ENCODE data around the gene CALR3.
A peak's percentile ranks its signal among the peaks of the same experiment; 100 is the strongest.

The CALR3 gene

DNA sequence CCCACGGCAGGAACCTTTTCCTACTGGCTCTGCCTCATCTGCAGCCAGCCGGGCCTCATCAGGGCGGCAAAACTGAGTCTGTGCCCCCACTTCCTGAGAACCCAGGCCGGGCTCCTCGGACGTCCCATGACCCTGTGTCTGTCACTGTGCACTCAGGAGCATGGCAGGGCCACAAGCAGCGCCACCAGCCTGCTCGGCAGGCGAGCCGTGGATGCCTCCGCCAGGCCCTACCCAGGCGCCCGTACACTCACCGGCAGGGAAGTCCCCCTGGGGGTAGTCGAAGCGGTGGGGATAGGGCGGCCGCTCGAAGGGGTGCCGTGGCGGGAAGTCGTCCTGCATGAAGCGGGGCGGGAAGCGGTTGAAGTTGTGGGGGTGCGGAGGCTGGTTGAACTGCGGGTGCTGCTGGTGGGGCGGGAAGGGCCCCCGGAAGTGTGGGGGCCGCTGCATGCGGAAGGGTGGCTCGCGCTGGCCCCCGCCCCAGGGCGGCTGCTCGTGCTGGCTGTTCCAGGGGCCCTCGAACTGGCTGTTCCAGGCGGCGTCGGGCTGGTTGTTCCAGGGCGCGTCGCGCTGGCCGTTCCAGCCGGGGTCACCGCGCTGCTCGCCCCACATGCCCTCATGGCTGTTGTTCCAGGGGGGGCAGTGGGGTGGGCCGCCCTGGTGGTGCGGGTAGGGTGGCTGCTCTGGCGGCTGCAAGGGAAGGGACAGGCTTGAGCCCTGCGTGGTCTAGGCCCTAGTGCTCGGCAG lies 29.2 kb upstream of the CALR3 start:
- peak; percentile 16 for DNase-seq (ENCODE audit: low spot score)
- TF ChIP-seq, protein P1, sequence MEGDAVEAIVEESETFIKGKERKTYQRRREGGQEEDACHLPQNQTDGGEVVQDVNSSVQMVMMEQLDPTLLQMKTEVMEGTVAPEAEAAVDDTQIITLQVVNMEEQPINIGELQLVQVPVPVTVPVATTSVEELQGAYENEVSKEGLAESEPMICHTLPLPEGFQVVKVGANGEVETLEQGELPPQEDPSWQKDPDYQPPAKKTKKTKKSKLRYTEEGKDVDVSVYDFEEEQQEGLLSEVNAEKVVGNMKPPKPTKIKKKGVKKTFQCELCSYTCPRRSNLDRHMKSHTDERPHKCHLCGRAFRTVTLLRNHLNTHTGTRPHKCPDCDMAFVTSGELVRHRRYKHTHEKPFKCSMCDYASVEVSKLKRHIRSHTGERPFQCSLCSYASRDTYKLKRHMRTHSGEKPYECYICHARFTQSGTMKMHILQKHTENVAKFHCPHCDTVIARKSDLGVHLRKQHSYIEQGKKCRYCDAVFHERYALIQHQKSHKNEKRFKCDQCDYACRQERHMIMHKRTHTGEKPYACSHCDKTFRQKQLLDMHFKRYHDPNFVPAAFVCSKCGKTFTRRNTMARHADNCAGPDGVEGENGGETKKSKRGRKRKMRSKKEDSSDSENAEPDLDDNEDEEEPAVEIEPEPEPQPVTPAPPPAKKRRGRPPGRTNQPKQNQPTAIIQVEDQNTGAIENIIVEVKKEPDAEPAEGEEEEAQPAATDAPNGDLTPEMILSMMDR (IDR thresholded peaks at IDR 0.05; ENCODE audit: extremely low read depth, insufficient read depth, missing control alignments), result no peak
- in situ Hi-C loops (cut with MboI; ENCODE audit: low pct_unique_long_range_greater_than_20kb, low sequenced_read_pairs, unreplicated experiment), result no loop called here

DNA sequence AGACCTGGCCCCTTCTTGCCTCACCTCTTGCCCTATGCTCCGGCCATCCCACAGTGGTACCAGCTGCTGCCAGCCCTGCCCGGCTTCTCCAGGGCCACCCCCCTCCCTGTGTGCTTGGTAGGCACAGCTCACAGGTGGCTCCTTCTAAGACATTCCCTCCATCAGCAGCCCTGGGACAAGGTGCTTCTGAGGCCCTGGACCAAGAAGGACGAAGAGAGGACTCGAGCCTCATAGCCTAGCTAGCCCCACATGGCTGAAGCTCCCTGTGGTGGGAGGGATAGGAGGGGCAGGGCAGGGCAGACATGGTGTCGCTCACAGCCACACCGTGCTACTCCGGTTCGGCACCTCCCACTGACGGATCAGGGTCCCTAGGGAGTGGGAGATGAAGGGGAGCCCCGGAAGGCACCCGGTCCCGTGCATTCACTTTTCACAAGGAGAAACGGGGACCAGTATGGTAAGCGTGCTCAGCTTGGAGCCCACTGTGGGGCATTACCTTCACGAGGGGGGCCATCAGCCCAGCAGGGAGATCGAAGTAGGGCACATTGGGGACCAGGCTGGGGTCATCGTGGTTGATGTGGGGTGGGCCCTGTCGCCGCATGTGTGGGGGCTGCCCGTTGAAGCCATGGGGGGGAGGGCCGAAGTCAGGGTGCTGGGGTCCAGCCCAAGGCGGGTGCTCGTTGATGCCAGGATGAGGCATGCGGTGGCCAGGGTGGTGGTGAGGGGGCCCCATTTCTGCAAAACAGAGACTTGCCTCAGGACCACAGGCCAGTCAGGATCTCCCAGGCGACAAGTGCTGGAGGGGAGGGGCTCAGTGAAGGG lies 26.8 kb upstream of the CALR3 start:
- DNase-seq (ENCODE audit: low spot score), result peak; percentile 17
- in situ Hi-C loops (cut with MboI; ENCODE audit: low pct_unique_long_range_greater_than_20kb, low sequenced_read_pairs, unreplicated experiment), result no loop called here
- TF ChIP-seq, protein P1 (IDR thresholded peaks at IDR 0.05; ENCODE audit: extremely low read depth, insufficient read depth, missing control alignments), result no peak

DNA sequence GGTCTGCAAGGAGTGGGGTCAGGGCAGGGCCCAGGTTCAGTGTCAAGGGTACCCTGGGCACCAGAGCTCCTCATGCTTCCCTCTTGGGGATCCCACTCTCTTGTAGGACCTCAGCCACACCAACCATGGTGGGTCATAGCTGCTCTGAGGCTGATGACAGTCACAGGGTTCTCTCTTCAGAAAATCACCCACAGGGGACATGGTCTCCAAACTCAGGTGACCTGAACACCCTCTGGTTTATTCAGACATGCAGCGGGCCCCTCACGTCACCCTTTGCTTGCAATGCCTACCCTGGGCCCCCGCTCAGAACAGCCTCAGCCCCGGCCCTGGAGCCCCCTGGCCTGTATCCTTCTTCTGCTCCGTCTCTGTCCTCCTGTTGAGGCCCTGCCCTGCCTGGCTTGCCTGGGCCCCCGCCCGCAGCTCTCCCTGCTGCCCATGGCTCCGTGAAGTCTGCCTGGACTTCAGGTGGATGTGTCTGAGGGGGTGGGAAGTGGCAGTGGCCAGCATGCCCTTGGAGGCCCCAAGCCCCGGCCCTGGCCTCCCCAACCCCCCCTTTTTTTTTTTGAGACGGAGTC lies 25.8 kb upstream of the CALR3 start:
- TF ChIP-seq, protein P1 (IDR thresholded peaks at IDR 0.05; ENCODE audit: extremely low read depth, insufficient read depth, missing control alignments), result no peak
- peak; percentile 24 for DNase-seq (ENCODE audit: low spot score)
- in situ Hi-C loops (cut with MboI; ENCODE audit: low pct_unique_long_range_greater_than_20kb, low sequenced_read_pairs, unreplicated experiment), result no loop called here

DNA sequence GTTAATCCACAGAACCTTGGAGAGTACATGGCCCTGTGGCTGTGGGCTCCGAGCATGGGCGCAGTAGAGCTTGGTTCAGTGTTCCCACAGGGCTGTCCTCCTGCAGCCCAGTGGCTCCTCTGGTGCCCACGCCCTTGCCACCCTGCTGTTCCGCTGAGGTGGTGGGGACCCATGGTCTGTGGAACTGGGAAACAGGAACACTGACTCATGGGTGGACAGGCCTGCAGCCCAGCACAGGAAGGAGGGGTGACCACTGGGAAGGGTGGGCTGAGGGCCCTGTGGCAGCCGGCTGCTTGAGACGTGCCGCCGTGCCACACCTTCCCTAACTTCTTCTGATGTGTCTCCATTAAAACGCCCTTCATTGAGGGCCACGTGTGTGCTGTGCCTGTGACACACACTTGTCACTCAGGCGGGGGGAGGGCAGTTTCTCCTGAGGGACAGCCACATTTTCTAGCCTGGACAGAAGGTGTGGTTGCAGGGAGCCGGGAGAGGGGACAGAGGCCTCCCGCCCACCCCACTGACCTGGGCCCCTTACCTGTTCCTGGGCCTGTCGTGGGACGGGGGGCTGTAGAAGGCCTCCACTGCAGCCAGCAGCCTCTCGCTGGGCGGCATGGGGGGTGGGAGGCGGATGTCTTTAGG lies 25.1 kb upstream of the CALR3 start:
- in situ Hi-C loops (cut with MboI; ENCODE audit: low pct_unique_long_range_greater_than_20kb, low sequenced_read_pairs, unreplicated experiment), result no loop called here
- peak; percentile 22 for DNase-seq (ENCODE audit: low spot score)
- TF ChIP-seq, protein P1 (IDR thresholded peaks at IDR 0.05; ENCODE audit: extremely low read depth, insufficient read depth, missing control alignments), result no peak

DNA sequence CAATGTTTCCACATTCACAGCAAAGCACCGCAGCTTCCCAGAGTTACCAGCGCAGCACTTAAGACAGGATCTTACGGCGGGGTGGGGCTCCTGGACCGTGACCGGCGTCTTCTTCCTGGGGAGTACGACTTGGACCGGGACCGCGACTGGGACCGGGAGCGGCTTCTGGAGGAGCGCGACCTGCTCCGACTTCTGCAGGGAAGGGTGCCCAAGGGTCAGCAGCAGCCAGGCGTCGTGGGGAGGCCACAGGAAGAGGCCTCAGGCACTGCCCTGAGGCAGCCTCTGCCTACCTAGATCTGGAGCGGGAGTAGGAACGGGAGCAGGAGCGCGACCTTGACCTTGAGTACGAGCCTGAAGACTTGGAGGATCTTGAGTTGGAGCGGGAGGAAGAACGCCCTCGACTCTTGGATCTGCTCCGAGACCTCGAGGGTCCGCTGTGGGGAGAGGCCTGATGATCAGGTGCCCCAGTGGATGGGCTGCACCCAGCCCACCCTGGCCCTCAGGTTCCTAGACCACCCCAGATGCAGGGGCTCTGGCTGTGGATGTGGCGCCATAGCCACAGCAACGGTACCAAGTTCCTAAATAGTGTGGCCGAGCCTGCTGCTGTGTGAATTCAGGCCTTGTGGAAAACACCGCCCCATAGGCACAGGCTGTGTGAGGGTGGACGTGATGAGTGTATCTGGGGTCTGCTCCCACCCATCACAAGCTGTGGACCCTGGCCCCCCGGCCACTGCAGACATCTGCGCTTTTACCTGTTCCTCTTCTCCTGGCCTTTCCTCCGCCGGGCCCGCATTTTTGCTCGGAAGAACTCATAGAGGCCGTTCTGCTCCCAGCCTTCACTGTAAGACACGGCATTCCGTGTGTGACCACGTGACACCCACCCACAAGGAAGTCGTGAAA lies 24.4 kb upstream of the CALR3 start:
- DNase-seq (ENCODE audit: low spot score), result peak; percentile 23
- in situ Hi-C loops (cut with MboI; ENCODE audit: low pct_unique_long_range_greater_than_20kb, low sequenced_read_pairs, unreplicated experiment), result no loop called here
- TF ChIP-seq, protein P1 (IDR thresholded peaks at IDR 0.05; ENCODE audit: extremely low read depth, insufficient read depth, missing control alignments), result no peak

Data from GM13977 (cell line).